GM21381 (cell line): Measurements from ENCODE around the gene ZBTB5.
"Not testable (repeated sequence)": the region's sequence is repeated elsewhere in the genome, so short reads cannot be mapped to it uniquely, and the experiment has no call there.

Experiments
- ATAC-seq: cut with Tn5 transposase; IDR thresholded peaks from one replicate; pipeline ENCODE4 v1.9.1; 2021; ENCODE audit warnings: mild to moderate bottlenecking, moderate library complexity; ENCODE audit not compliant: unreplicated experiment

Gene ZBTB5

DNA sequence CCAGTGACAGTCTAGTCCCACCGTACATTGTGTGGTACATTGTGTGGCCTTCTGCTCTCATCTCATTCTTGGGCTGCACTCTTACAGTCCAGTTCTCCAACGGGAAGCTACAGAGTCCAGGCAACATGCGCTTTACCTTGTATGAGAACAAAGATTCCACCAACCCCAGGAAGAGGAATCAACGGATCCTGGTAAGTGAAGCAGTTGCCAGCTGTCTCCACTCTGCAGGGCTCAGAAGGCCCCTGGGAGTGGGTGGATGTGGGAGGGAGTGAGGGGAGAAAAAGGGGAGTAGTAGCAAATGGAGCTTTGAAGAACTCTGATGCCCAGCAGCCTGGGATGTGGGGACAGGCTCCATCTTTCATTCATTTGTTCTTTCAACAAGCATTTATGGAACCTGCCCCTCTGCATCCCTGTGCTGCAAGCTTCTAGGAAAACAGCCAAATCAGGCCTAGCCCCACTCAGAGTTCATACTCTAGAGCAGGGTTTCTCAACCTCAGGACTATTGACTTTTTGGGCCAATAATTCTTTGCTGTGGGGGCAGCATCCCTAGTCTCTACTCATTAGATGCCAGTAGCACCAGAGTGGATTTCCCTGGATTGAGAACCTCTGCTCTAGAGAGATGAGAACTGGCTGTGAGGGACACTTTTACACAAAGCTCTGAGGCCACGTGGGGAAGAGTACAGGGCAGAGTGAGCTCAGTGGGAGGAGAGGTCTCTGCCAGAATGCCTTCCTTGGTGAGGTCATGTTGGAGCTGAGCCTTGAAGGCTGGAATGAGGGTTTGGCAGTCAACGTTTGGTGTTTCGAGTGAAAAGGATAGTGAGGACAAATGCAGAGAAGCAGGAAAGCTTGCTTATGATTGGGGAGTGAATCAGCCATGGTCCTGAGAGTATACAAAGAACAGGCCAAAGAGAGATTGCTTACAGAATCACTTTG is 21.6 kb upstream of the ZBTB5 start:
- ATAC-seq: no peak

DNA sequence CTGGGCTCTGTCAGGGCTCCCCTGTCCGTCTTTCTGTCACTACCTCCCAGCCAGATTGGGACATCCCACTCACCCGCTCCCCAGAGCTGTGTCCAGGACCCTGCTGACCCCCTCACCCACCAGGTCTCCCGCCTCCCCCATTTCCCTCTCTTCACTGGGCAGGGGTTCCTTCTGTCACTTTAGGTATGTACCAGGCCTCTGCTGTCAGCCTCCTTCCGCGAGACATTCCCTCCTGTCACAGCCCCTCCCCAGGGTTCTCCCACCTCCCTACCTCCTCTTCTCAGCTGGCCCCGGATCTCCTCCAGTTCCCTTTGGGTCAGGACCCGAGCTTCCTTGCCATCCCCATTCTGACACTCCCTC is 21.0 kb upstream of the ZBTB5 start:
- ATAC-seq: no peak

DNA sequence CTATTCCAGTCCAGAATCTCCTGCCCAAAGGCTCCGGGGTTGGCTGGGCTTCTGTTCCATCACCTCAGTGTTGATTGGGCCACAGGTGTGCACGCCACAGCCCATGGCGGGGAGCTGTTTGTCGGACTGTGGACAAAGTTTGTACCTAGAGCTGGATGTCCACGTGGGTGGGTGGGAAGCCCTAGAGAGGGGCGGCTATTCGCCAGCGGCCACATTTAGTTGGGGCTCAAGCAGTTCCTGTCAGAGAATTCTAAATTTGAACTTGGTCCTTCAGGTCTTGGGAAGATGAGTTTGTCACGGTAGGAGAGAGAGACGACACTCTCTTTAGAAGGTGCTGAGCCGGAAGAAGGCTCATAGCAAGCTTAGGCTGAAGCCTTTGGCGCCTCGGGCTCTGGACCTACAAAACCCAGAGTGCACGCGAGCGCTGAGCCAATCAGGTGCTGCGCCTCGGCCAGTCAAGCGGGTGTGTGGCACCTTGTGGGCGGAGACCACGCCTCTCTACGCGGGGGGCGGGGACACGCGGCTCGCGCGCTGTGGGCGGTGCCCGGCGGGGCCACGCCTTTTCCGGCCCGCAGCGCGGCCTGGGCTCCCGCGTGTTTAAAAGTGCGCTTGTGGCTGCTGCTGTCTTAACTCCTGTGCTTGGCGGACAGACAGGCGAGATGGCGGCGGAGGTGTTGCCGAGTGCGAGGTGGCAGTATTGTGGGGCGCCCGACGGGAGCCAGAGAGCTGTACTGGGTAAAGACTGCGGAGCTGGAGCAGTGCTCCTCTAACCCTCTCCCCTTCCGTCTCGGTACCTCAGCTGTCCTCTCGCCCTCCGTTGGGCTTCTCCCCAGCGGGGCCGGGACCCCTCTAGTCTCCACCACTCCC is 20.4 kb upstream of the ZBTB5 start, which contains the start of gene POLR1E:
POLR1E (plus strand) TSS at position 560 of the 867 bp plus-strand sequence; CDS start at position 660, 100 bp downstream.
- peak; percentile 95 for ATAC-seq

DNA sequence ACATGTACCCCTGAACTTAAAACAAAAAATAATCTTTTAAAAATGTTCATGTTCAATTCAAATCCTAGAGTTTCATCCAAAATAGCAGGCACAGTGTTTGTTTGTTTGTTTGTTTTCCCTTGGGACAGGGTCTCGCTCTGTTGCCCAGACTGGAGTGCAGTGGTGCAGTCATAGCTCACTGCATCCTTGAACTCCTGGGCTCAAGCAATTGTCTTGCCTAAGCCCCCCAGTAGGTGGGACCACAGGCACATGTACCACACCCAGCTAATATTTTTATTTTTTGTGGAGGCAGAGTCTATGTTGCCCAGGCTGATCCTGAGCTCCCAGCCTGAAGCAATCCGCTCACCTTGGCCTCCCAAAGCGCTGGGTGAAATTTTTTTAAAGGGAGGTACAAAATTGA is 15.5 kb upstream of the ZBTB5 start:
- no peak for ATAC-seq

DNA sequence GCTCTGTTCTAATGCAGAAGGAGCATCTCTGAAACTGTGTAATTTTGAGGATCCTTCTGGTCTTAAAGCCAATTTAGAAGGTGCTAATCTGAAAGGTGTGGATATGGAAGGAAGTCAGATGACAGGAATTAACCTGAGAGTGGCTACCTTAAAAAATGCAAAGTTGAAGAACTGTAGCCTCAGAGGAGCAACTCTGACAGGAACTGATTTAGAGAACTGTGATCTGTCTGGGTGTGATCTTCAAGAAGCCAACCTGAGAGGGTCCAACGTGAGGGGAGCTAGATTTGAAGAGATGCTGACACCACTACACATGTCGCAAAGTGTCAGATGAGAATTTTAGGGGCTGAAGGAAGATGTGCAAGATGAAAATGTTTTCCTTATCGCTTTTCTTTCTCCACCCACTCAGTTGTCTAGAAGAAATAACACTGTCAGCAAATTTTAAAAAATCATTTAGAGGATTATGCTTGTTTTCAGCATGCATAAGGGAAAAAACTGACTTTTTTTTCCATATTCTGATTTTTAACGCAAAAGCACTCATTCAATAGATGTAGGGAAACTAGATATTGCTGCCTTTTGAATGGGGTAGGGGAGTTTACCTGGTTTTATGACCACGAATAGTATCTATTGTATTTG is 12.9 kb upstream of the ZBTB5 start:
- not testable (repeated sequence) for ATAC-seq

GRCh38 chr9:37477443-37477842 is 12.2 kb upstream of the ZBTB5 start:
- ATAC-seq: not testable (repeated sequence)

GRCh38 chr9:37476930-37477329 is 11.7 kb upstream of the ZBTB5 start:
- ATAC-seq: no peak

- ATAC-seq: no peak
Measured at GRCh38 chr9:37474438-37474837, 9.2 kb upstream of the ZBTB5 start.

- not testable (repeated sequence) for ATAC-seq
Measured at GRCh38 chr9:37473982-37474381, 8.7 kb upstream of the ZBTB5 start.

- no peak for ATAC-seq
Measured at GRCh38 chr9:37471942-37472684, 6.9 kb upstream of the ZBTB5 start.

DNA sequence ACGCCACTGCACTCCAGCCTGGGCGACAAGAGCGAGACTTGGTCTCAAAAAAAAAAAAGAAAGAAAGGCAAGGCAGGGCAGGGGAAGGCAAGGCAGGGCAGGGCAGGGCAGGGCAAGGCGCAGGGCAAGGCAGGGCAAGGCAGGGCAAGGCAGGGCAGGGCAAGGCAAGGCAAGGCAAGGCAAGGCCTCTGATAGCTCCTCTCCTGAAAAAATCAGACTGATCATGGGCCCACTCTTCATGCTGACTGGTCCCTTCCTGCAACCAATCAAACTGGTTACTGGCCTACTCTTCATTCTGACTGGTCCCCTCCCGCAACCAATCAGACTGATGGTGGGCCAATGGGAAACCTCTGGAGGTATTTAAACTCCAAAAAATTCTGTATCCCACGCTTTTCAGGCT is 3.4 kb upstream of the ZBTB5 start:
- ATAC-seq: no peak

DNA sequence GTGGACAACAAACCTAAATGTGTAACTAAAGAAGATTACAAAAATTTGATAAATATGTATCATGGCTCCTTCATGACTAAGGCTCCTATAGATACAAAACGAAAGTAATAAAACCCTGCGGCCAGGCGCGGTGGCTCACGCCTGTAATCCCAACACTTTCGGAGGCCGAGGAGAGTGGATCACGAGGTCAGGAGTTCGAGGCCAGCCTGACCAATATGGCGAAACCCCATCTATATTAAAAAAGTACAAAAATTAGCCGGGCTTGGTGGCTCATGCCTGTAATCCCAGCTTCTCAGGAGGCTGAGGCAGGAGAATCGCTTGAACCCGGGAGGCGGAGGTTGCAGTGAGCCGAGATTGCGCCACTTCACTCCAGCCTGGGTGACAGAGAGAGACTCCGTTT is 2.3 kb upstream of the ZBTB5 start:
- not testable (repeated sequence) for ATAC-seq

DNA sequence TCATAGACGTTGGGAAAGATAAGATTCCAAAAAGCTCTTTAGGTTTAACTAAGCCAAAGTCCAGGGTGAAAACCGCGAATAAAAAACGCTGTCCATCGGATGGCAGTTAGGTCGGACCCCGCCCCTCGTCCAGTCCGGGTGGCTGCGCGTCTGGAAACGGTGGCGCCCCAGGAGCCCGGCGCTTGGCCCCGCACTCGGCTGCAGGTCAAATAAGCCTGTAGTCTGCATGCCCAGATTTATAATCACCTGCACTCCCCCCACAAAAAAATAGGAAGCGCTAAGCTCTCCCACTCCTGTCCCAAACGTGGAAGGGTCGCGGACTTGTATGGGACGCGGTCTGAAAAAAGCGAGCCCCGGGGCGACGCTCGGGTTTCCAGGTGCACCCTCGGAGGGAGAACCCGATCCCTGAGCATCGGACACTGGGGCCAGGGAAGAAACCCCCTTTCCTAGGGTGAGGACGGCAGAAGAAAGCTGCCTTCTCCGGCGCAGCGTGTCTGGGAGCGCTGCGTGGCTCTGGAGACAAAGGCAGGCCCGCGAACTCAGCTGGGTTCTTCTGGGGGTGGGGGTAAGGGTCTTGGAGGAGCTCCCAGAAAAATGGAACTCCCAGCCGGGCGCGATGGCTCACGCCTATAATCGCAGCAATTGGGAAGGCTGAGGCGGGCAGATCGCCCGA is 923 bp upstream of the ZBTB5 start:
- ATAC-seq: peak; percentile 11

DNA sequence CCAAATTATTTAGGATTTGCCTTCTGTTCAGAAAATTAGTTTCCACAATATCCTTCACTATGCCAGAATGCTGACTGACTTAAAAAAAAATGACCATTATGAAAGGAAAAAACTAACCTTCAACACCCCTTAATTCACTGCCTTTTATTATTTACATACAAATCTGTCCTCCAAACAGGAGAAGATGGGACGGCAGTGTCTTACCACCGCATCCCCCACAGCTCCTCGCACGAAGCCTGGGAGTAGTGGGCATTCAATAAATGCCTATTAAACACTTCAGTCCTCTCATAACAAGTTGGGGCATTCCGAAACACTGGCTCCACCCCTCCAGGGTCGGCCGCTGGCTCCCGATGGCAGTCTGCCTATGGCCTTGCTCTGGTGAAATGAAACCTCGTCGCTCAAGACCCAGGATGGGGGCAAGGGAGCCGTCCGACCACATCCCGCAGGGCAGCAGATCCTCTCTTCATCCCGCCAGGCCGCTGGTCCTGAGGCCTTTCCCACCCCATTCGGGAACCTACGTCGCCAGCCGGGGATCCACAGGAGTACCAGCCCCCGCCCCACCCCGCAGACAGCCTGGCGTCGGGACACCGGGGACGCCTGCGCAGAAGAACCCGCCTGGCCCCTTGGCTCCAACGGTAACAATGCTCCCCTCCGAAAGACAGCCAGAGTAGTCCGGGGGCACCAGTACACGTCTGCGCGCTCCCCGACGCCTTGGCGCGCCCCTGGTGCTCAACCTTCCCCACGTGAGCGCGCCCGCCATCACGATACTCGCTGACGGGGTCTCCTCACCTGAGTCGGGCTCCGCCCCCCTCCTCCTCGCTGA is 613 bp downstream of the ZBTB5 start:
- peak; percentile 29 for ATAC-seq

DNA sequence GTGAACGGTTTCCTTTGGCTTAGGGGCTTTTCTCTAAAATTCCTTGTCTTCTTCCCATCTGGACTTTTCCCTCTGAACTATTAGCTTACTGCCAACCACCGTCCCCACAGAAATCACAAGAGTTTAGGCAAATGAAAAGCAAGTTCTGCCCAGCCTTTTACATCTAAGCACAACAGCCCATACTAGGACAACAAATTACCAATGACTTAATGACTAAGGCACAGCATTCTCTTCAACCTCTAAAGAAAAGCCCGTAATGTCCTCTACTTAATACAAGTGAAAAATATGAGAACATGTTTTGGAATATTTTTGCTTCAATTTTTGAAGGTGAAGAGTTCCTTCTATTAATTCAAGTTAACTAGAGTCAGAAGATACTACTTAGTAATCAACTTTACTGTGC is 1.2 kb downstream of the ZBTB5 start:
- no peak for ATAC-seq

DNA sequence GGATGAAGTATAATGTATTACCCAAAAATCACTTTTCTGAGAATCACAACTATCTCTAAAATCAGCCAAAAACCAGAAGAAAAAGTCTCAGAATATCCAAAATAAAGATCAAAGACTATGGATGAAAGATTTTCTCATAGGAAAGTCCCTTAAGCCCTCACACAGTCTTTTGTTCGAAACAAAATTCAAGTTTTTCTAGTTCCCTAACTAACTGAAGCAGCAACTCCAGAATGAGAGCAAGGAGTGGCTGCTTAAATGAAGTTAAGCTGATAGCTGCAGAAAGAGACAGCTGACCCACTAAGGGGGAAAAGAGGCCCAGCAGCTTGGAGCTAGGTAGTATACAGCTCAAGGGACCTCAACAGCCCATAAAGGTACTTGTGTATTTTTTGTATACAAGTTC is 8.4 kb downstream of the ZBTB5 start:
- no peak for ATAC-seq

DNA sequence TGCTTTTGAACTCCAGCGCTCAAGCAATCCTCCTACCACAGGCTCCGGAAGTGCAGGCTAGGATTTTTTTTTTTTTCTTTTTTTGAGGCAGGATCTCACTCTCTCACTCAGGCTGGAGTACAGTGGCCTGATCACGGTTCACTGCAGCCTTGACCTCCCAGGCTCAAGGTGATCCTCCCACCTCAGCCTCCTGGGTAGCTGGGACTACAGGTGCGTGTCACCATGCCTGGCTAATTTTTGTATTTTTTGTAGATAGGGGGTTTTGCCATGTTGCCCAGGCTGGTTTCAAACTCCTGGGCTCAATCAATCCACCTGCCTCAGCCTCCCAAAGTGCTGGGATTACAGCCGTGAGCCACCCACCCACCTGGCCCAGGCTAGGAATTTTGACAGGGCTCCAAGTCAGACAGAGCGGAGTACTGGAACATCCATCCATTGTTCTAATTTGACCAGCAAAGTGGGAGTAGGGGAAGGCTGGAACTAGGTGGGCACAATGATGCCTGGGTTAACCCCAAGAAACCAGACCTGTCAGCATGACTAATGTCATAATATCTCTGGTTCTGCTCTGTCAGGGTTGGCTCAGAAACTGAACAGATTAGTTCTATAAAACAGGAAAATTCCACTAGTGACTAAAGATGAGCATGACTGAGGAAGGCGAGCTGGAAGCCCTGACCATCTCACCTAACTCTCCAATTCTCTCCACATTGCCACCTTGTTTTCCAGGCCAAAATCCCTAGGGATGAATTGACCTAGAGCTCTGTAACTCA is 9.2 kb downstream of the ZBTB5 start:
- ATAC-seq: no peak

- no peak for ATAC-seq
Measured at GRCh38 chr9:37454238-37454637, 11.0 kb downstream of the ZBTB5 start.
